Common myeloid progenitor, CD34-positive (primary cell): ENCODE measurements around the gene UBE2D1.

Source experiments
- CTCF ChIA-PET: fragments of 350-600 bp; sonication (Branson Sonifier 250); formaldehyde crosslinking; loops from one replicate; lab custom pipeline; 2021; ENCODE audit warnings: antibody characterized with exemption; lab: Charles Lee
- POLR2A ChIA-PET: fragments of 350-600 bp; sonication (Branson Sonifier 250); formaldehyde crosslinking; loops from one replicate; lab custom pipeline; 2021; ENCODE audit warnings: antibody characterized with exemption; lab: Charles Lee
- DNase-seq, 3 donors: peaks; one replicate each; pipeline versions ENCODE4 v3.0.0 to v3.0.0-alpha.2; 2013
- H3K27ac ChIP-seq, 2 experiments: 1 replicate in 1 of 2; 2 replicates in 1 of 2; pipeline ENCODE4 v1.7.0; 2013; ENCODE audit warnings: inconsistent platforms in 2 of 2, low read length in 2 of 2, mild to moderate bottlenecking in 2 of 2, low read depth in 1 of 2, moderate library complexity in 1 of 2; ENCODE audit not compliant: severe bottlenecking in 2 of 2, insufficient read depth in 1 of 2, poor library complexity in 1 of 2
- H3K27me3 ChIP-seq, 5 experiments: replicated peaks in 2 of 5; 1 replicate in 3 of 5; 2 replicates in 2 of 5; pipeline versions ENCODE4 v1.6.1 to v1.7.0; 2013; ENCODE audit warnings: low read length in 4 of 5, mild to moderate bottlenecking in 2 of 5, moderate library complexity in 2 of 5, inconsistent platforms in 1 of 5; ENCODE audit not compliant: insufficient read depth in 5 of 5, control insufficient read depth in 4 of 5
- H3K36me3 ChIP-seq, 4 experiments: 1 replicate in 2 of 4; 2 replicates in 2 of 4; pipeline versions ENCODE4 v1.6.1 to v1.7.0; 2013; ENCODE audit warnings: low read length in 3 of 4, control low read depth in 1 of 4, mild to moderate bottlenecking in 1 of 4; ENCODE audit not compliant: control insufficient read depth in 4 of 4, insufficient read depth in 4 of 4
- H3K4me1 ChIP-seq, 4 experiments: 1 replicate in 3 of 4; 2 replicates in 1 of 4; pipeline versions ENCODE4 v1.6.1 to v1.7.1; 2013; ENCODE audit warnings: low read length in 3 of 4, mild to moderate bottlenecking in 3 of 4, control low read depth in 1 of 4, inconsistent platforms in 1 of 4, moderate library complexity in 1 of 4; ENCODE audit not compliant: control insufficient read depth in 4 of 4, insufficient read depth in 4 of 4; ENCODE audit errors: control extremely low read depth in 1 of 4
- H3K4me3 ChIP-seq, 7 experiments: 1 replicate in 4 of 7; 2 replicates in 3 of 7; pipeline versions ENCODE4 v1.5.1 to v1.7.0; 2013; ENCODE audit warnings: mild to moderate bottlenecking in 7 of 7, low read length in 6 of 7, moderate library complexity in 6 of 7, inconsistent platforms in 2 of 7, low read depth in 2 of 7, control low read depth in 1 of 7; ENCODE audit not compliant: insufficient read depth in 4 of 7, control insufficient read depth in 1 of 7; ENCODE audit errors: extremely low read depth in 1 of 7
- H3K9me3 ChIP-seq, 5 experiments: 1 replicate in 4 of 5; 2 replicates in 1 of 5; pipeline versions ENCODE4 v1.6.1 to v1.7.1; 2013; ENCODE audit warnings: low read length in 4 of 5, mild to moderate bottlenecking in 2 of 5, inconsistent platforms in 1 of 5, low read depth in 1 of 5, moderate library complexity in 1 of 5; ENCODE audit not compliant: control insufficient read depth in 4 of 5, insufficient read depth in 2 of 5; ENCODE audit errors: control extremely low read depth in 1 of 5
- WGBS: methylation state at CpG from one replicate; pipeline ENCODE4 v1.1.5; 2013; ENCODE audit not compliant: insufficient coverage; 5-methylcytosine and 5-hydroxymethylcytosine counted together

UBE2D1 gene

DNA sequence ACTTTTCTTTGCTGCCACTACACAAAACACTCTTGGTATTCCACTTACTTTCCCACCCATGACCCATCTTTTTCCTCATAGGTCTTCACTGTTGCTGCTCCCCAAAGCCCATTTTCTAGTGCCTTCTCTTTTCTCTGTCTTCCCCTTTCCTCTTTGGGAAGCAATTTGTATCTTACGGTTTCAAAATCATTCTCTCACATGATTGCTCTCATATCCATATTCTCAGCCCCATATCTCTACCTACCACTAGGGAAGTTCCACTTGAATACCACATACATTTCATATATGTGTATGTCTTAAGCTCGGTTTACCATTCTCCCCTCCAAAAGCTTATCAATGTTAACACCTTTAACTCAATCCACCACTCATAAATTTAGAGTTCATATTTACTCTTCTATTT, 3.2 kb upstream of the UBE2D1 start:
- H3K36me3 ChIP-seq = no peaks in the 10 kb centered on the region
- H3K27ac ChIP-seq = no peak overlapping the region
- H3K9me3 ChIP-seq = peaks cover 0 to 5% (median 0%) of the 10 kb centered on the region in 5 experiments
- H3K4me3 ChIP-seq = no peak overlapping the region
- H3K4me1 ChIP-seq = peaks cover 5 to 15% (median 11%) of the 10 kb centered on the region in 4 experiments
- peak in 1 of 3 donors; percentile 19 for DNase-seq
- H3K27me3 ChIP-seq = no peaks in the 10 kb centered on the region
- CTCF ChIA-PET = interaction anchor here (0.7 kb wide), 1 partner anchor 154 kb away, joined by 3 read pairs; no protein-coding TSS in a partner anchor
- WGBS = 100% methylated on average over 1 of the region's 2 CpGs
- POLR2A ChIA-PET = no interaction called here

- POLR2A ChIA-PET = no interaction called here
- Histone ChIP-seq H3K4me1 (peaks cover 5 to 19% (median 11%) of the 10 kb centered on the region in 4 experiments), H3K4me3 (peak overlapping the region; percentile 73 to 93 (median 87)), H3K9me3 (no peaks in the 10 kb centered on the region), H3K27me3 (no peaks in the 10 kb centered on the region), H3K27ac (peak overlapping the region in 1 of 2 experiments; percentile 61), H3K36me3 (no peaks in the 10 kb centered on the region)
- DNase-seq = peak; percentile 4 to 40 (median 19)
- 2% methylated on average over 35 of the region's 37 CpGs for WGBS
- CTCF ChIA-PET = interaction anchor here (0.9 to 2.8 kb wide), 3 partner anchors 8 to 49 kb away, joined by 4 to 7 read pairs (median 4); no protein-coding TSS in a partner anchor
These were observed 650 bp downstream of the UBE2D1 start for GRCh38 chr10:58335306-58336005.

- Histone ChIP-seq H3K9me3 (no peaks in the 10 kb centered on the region), H3K27me3 (no peaks in the 10 kb centered on the region), H3K4me1 (peaks cover 6 to 24% (median 13%) of the 10 kb centered on the region in 4 experiments), H3K4me3 (peak overlapping the region in 4 of 7 experiments; percentile 73 to 90 (median 86)), H3K36me3 (no peaks in the 10 kb centered on the region), H3K27ac (no peak overlapping the region)
- 93% methylated on average over 3 of the region's 4 CpGs for WGBS
- CTCF ChIA-PET = interaction anchor here (2.8 kb wide), 1 partner anchor 9 kb away, joined by 7 read pairs; no protein-coding TSS in a partner anchor
- POLR2A ChIA-PET = no interaction called here
- no peak for DNase-seq
These were observed 1.4 kb downstream of the UBE2D1 start for GRCh38 chr10:58336242-58336641.

DNA sequence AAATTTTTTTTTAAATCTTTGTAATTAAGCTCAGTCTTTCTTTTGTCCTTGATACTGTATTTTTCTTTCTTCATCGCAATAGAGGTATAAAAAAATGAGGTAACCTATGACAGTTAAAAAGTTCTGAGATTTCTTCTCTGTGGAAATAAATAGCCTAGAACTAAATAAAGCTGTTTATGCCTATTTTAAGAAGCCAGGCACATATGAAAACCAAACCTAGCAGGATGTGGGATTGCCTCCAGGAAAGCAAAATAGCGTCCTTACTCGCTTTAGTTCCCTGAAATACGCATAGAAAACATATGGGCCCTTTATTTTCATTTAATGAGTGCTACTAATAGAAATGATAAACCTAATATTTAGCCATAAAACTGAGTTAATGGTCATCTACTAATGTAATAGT, 6.6 kb downstream of the UBE2D1 start:
- Histone ChIP-seq H3K27ac (no peak overlapping the region), H3K27me3 (no peaks in the 10 kb centered on the region), H3K36me3 (no peaks in the 10 kb centered on the region), H3K4me1 (peaks cover 0 to 16% (median 8%) of the 10 kb centered on the region in 4 experiments), H3K9me3 (no peaks in the 10 kb centered on the region), H3K4me3 (no peak overlapping the region)
- DNase-seq = no peak
- ChIA-PET POLR2A (no interaction called here), CTCF (no interaction called here)
- no CpG with 5 or more reads among the region's 4 CpGs for WGBS

DNA sequence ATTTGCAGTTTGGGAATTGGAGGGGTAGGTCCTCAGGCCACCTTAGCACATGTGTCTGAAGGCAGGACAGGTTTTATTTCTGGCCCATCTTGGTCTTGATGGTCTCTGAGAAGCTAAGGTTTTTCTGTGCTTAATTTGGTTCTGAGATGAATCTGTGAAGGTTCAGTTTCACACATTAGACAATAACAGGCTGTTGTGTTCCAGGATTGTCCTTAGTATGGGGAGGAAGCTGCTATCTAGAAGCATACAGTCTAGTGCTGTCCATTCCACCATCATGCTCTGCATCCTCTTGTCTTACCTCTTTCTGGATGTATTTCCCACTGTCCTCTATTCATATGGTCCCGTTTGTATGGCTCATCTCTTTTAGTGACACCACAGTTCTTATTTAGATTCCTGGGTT, 7.1 kb downstream of the UBE2D1 start:
- Histone ChIP-seq H3K36me3 (peaks cover 0 to 4% (median 0%) of the 10 kb centered on the region in 4 experiments), H3K9me3 (no peaks in the 10 kb centered on the region), H3K27ac (no peak overlapping the region), H3K27me3 (no peaks in the 10 kb centered on the region), H3K4me3 (no peak overlapping the region), H3K4me1 (peaks cover 0 to 16% (median 8%) of the 10 kb centered on the region in 4 experiments)
- WGBS = no CpG with 5 or more reads among the region's 1 CpG
- CTCF ChIA-PET = interaction anchor here (1.3 kb wide), 1 partner anchor 251 kb away, joined by 3 read pairs; no protein-coding TSS in a partner anchor
- no peak for DNase-seq
- POLR2A ChIA-PET = no interaction called here

GRCh38 chr10:58347967-58348366, 13.2 kb downstream of the UBE2D1 start:
- no peaks in the 10 kb centered on the region for H3K27me3 ChIP-seq
- no peaks in the 10 kb centered on the region for H3K9me3 ChIP-seq
- no peak overlapping the region for H3K4me3 ChIP-seq
- POLR2A ChIA-PET = interaction anchor here (0.6 kb wide), 1 partner anchor 52 kb away, joined by 3 read pairs; no protein-coding TSS in a partner anchor
- 100% methylated on average over 1 of the region's 1 CpG for WGBS
- peaks cover 0 to 2% (median 0%) of the 10 kb centered on the region in 4 experiments for H3K4me1 ChIP-seq
- CTCF ChIA-PET = interaction anchor here (1.2 to 1.9 kb wide), 2 partner anchors 49 to 79 kb away, joined by 3 to 4 read pairs; partner anchors contain the start of gene CISD1
- H3K27ac ChIP-seq = no peak overlapping the region
- DNase-seq = no peak
- peaks cover 0 to 5% (median 0%) of the 10 kb centered on the region in 4 experiments for H3K36me3 ChIP-seq

DNA sequence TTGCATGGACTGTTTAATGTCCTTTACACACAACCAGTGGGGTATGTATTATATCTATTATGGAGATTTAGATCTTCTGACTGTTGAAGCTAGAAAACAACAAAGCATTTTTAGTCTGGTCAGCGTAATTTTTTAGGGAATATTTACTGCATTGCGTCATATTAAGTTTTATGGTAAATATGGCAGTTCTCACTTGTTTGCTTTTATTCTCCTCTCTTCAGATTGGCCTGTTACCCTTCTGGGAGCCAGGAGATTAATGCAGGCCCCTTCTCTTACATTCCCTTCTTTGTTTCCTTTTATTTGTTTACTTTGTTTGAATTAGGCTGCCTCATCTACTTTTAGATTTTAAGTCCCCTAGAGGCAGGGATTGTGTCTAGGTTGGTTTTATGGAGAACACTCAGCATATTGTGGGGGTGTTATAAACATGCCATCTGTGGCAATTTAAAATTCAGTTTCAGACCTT, 13.8 kb downstream of the UBE2D1 start:
- ChIA-PET CTCF (interaction anchor here (1.2 to 1.9 kb wide), 2 partner anchors 49 to 80 kb away, joined by 3 to 4 read pairs; partner anchors contain the start of gene CISD1), POLR2A (interaction anchor here (0.6 kb wide), 1 partner anchor 51 kb away, joined by 3 read pairs; no protein-coding TSS in a partner anchor)
- Histone ChIP-seq H3K36me3 (peaks cover 0 to 5% (median 0%) of the 10 kb centered on the region in 4 experiments), H3K9me3 (no peaks in the 10 kb centered on the region), H3K4me3 (no peak overlapping the region), H3K4me1 (peaks cover 0 to 2% (median 0%) of the 10 kb centered on the region in 4 experiments), H3K27ac (no peak overlapping the region), H3K27me3 (no peaks in the 10 kb centered on the region)
- DNase-seq = no peak
- no CpG with 5 or more reads among the region's 2 CpGs for WGBS
